SIG-M5 treated with dmso at 0.1 percent for 504 hours (cell line): ENCODE data around the gene CNNM1.

ENCODE experiments used
- DNase-seq: peaks from one replicate; lab custom pipeline; 2025; ENCODE audit not compliant: unreplicated experiment; lab: John Stamatoyannopoulos, UW

The CNNM1 gene

DNA sequence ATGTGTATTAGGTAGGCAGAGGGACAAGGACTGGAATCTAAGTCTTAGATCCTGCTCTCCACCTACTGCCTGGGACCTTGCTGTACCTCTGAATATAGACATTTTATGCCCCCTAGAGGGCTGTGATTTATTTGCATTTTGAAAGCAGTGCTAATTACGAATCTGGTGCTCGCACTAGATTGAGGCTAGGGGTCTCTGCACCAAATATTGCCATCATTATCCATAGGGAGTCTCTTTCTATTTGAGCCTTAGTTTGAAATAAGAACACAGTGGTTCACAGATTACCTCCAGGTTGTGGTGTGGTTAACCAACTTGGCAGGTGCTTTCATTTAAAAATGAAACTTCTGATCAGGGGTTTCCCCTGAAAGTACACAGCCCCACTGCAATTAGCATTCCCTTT is 41.8 kb downstream of the CNNM1 start:
- peak; percentile 11 for DNase-seq

DNA sequence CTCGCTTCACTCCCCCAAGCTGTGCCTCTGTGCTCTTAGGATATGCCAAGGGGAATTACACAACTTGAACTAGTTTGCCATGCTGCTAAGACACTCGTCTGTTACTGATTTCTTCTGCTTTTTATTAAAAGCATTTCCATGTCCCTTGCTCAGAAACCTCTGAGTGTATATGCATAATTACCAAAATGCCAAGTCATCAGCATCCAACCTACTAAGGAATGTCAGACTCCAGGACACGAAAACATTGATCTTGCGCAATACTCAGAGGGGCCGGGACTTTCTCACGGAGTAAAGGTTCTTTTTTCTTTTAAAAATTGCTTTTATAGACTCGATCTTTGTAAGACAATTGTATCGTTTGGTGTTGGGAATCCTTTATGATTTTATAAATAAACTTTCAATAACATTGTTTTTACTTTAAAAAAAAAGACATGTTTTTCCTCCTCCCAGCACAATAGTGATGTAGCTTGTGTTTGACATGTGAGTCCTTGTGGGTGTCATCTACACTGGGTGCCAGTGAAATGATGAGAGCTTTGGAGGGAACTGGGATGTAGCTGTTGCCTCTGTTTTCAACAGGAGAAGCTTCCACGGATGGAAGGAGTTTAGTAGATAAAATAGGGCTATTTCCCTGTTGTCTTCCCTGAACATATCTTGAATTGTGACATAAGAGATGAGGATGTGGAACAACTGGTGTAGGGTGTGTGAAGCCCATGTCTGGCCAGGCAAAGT is 43.6 kb downstream of the CNNM1 start:
- no peak for DNase-seq

DNA sequence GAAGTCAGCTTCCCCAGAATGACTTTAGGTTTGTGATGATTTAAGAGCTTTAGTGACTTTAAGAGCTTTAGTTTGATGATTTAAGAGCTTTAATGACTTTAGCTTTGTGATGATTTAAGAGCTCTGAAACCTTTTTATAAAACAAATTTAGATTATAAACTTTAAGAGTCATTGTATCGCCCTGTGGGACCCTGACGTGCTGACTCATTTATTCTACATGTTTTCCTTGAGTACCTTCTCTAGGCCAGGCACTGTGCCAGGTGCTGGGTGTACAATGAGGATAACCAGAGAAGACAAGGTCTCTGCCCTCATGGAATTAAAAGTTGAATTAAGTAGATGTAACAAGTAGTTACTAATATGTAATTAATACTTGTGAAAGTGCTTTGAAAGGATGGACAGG is 45.4 kb downstream of the CNNM1 start:
- DNase-seq = no peak

DNA sequence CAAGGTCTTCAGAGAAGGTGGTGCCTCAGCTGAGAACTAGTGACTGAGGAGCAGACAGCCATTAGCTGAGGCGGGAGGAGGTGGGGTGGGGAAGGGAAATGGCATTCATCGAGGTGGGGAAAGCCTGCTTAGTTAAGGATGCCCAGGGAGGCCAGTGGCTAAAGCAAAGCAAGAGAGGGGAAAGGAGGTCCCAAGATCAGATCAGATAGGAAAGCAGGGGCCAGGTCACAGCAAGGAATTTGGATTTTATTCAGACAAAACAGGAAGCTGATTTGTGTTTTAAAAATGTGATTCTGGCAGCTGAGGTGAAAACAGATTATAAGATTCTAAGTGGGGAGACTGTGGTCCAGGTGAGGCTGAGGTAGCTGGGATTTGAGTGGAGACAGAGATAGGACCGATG is 45.8 kb downstream of the CNNM1 start:
- DNase-seq = no peak

DNA sequence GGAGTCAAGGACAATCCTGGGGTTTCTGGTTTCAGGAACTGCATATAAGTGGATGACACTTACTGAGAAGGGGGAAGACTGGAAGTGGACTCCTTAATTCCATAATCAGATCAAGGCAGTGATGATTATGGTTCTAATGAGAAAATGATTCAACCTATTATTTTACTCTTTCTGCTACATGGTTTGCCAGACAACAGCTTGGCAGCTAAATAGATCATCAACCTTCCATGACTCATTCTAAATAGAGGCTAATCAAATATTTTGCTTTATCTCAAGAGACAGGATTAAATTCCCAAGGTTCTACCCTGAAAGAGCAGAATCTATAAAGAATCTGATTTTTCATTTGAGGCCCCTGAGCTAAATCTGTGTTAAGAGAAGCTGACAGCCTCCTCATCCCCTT is 46.3 kb downstream of the CNNM1 start:
- DNase-seq = no peak

DNA sequence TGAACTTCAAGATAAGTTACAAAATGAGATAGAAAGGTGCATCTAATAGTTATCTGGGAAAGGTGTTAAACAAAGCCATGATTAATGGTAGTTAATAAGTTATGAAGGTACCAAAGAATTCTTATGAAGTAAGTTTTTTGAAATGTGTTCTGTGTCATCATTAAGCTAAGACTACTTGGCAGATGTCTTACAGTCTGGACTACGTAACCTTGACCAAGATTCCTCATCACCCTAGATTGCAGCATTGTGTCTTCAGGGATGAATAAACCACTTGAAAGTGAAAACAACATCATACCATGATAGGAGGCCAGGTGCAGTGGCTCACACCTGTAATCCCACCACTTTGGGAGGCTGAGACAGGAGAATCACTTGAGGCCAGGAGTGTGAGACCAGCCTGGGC is 53.0 kb downstream of the CNNM1 start:
- no peak for DNase-seq

DNA sequence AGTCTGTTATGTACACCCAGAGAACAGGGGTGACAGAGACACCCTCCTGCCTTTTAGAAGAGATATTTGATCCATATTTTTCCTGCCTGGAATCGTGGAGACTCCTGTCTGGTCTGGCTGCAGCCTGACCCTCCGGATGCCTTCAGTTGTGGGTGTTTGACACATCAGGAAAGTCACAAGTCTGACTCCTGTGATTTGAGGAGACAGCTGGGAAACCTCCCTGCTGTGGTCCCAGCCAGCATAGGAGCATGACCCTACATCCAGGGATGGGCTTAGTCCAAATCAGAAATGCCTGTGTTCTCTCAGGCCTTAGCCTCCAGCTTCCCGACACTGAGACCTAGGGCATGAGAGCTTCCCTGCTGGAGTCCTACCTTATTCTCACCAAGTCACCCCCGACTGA is 57.9 kb downstream of the CNNM1 start:
- DNase-seq = no peak

DNA sequence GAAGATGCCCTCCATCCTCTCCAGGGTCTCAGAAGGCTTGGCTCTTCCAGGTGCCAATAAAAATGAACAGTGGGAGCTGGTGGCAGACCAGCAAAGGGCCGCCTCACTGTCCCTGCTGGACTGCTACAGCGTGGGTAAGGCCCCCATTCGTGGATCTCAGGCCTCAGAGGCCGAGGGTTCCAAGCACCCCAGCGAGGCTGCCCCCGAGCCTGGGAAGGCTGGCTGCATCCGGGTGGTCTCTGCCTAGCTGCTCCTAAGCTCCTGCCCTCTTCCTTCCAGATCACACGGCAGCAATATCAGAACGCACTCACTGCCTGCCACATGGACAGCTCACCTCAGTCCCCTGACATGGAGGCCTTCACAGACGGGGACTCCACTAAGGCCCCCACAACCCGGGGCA is 58.4 kb downstream of the CNNM1 start:
- DNase-seq = no peak

DNA sequence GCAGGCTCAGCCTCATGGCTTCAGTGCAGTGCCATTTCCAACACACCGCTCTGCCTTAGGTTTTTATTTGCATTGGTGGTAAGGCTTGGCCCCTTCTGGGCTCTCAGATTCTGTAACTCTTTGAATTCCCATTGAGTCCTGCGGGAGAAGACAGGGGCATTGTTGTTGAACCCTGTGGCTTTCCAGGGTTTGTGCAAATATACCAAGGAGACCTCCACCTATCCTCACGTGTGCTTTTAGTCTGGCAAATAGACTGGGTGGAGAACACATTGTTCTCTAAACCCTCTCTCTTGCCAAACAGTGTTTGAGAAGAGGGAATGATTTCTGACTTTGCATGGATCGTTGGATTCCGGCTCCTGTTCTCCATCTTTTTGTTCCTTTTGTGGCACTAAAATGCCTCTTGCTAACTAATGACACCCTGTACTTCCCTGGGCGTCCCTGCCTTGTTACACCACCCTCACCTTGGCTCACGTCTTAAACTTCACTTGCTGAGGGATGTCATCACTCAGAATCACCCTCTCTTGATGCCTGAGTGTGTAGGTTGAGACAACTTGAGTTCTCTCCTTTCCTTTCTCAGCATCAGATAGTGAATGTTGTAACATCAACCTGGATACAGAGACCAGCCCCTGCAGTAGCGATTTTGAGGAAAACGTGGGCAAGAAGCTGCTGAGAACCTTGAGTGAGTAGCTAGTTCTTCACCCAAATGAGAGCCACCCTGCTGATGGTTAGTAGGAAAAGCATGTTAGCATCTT is 60.7 kb downstream of the CNNM1 start:
- DNase-seq = no peak

DNA sequence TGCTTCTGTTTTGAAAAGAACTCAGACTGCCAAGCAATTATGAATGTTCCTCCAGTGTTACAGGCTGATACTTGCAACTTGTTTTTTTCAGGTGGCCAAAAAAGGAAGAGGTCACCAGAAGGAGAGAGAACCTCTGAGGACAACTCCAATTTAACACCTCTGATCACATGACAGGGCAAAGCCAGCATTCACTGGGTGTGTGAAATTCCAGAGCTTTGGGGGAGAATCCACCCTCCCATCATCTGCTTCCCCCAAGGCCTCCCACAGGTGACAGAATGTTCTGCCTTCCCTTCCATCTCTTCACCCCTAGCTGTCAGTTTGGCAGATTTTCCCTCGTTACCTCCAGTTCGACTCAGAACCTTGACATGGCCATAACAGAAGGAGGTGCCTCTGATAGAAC is 62.2 kb downstream of the CNNM1 start:
- no peak for DNase-seq

DNA sequence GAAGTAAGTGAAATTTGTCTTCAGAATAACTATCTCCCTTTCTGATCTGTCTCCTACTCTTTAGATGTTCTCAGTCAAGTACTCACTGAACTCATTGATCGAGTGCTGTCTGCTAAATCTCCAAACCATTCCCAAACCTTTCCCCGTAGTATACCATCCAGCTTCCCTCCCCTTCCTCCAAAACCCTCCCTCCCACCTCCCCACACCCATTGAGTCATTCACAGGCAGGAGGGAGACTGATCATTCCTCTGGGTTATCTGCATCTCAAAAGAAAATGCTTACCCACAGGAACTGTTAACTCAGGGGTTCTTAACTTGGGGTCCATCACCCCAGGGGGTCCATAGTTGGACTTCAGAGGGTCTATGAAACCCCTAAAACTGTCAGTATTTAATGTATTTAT is 63.9 kb downstream of the CNNM1 start:
- no peak for DNase-seq

DNA sequence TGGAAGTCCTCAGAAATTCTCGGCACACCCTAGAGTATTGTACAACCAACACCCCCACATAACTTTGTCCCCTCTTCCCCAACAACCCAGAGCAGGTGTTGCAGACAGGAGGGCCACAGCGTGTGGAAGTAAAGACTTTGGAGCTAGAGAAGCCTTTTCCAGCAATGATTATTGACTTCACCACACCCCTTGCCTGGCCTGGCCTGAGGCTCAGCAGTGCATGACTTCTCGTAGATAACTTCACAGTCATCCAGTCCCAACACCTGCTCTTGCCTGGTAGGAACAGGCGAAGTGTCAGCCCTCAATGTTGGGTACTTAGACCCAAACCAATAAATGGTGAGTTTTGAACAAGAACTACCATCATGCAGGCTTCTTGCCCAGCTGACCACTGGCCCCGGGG is 64.5 kb downstream of the CNNM1 start:
- DNase-seq = no peak

DNA sequence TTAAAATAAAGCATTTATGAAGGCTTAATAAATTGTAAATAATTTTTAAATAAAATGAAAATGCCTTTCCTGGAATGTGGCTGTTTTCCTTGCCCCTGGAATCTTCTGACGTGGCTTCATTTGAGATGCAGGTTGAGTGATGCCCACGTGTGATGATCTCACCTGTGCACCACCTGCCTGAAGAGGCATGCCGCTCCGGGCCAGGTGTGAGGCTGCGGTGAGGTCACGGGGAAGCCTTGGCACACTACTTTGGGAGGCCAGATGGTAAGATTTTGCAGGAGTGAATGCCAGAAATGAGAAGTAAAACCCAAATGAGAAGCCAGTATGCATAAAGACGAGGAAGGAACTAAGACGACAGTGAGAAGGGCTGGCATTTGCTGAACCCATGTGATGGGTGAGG is 65.1 kb downstream of the CNNM1 start:
- DNase-seq = no peak

DNA sequence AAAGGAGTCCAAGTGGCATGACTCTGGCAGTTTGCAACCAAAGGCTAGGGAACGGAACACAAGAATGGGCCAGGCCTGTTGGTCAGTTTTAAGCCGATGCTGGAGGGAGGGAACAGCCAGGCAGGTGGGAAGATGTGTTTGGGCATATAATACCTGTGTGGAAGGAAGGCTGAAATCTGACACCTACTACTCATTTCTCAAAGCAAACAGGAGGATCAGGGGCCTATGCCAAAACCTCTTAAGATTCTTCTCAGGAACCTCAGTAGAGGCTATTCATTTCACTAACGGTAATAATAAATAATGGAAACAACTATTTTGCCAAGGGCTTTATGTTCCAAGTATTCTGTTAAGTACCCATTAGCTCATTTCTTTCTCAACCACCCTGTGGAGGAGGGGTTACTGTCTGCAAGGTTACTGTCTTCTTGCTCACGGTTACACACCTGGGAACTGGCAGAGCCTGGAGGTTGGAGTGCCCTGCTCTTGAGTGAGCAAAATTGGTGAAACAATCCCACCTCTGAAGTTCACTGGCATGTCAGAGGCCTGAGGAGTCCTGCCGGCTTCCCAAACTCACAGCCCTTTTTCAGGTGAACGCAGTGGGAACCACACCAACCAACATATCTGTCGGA is 65.7 kb downstream of the CNNM1 start:
- DNase-seq = no peak

DNA sequence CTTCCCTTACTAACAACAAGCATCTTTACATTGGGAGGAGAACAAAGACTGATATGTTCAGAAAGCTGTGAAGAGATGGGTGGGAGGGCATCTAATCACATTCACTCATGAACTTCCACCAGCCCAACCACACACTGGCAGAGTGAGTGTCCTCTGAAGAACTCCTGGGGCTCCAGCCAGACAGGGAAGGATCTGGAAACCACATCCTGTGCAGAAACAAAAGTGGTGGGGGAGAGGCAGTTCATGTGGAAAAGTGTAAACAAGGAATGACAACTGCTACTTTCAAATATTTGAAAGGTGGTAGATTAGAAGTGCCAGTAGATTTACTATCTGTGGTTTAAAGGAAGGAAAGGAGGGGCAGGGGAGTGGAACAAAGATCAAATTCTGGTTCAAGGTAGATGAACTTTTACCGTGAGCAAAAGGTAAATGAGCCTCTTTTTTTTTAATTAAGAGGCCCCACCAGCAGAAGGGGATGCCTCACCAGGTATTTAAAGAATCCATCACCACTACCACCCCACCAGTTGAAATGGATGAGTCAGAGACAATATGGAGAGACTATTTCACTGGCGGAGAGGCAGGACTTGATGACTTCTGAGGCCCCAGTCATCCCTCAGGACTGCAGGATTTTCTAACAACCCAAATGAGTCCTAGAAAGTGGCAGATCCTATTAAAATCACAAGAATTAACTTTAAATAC is 66.7 kb downstream of the CNNM1 start:
- no peak for DNase-seq

DNA sequence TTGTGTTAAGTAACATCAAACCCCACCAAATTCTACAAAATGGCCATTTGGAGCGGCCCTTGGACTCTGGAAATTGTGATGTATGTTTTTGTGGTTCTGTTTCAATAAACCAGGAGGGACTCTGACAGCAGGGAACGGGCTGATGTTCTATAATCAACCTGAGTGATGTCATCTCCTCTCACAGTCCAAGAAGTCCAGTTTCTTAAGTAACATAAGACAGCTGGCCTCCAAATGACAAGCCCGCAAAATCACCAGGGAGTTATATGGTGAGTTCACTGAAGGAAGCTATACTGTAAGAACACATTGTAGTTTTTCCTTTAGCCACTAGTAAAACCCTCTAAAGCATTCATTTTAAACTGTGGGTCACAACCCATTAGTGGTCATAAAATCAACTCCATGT is 67.3 kb downstream of the CNNM1 start:
- no peak for DNase-seq

DNA sequence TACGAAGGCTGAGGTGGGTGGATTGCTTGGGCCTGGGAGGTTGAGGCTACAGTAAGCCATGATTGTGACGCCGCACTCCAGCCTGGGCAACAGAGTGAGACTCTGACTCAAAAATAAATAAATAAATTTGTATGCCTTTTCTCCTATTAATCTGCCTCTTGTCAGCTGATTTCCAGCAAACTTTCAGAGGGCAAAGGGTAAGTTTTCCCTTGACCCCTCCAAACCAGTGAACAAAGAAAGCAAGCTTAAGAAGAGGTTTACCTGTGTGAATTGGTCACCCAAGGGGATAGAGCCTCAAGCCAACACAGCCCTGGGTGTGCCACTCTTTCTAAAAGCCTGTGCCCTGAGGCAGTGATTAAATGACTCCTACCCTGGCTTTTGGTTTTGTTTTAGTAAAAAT is 70.5 kb downstream of the CNNM1 start:
- no peak for DNase-seq

DNA sequence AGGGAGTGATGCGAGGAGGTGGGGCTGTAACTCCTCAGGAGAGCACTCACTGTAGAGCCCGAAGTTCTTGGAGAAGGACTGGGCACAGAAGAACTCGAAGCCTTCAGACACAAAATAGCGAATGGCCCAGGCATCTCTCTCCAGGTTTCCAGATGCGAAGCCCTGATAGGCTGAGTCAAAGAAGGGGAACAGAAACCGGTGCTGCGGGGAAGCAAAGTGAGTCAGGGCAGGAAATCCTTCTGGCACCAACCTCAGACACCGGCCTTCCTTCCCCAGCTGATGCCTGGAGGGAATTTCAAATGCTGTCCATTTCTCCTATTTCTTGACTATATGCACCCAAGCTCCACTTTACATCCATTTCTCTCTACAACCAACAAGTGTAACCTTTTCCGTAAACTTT is 74.5 kb downstream of the CNNM1 start:
- peak; percentile 25 for DNase-seq

DNA sequence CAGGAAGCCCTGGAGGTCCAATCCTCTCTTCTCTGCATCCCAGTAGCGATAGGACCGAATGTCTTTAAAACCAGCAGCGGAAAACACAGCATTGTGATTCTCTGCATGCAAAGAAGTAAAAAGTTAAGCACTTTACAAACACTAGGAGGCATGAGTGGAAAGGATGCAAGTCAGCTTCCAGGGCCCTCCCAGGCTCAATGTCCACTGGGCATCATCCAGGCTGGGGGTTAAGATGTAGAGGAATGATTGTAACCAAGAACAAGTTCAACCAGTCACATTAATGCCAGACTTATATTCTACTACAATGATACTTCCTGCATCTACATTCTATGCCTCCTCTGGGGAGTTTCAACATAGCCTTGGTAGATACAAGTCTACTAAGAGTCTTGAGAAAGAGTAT is 77.0 kb downstream of the CNNM1 start:
- DNase-seq = peak; percentile 15

DNA sequence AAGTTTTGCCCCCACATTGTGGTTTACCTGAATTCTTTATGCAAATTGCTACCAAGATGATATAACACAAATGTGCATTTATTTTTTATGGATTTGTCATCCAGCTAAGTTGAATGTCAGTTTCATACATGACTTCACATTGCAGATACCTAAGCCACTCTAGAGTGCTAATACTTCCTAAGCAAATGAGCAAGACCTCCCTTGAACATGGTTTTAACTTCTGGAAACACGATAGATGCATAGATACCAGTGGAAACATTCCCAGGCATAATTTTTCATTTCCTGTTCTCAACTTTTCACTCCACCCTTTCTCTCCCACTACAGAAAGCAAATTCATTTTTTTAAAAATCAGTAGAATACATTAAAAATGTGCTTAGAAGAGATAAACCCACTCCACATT is 81.0 kb downstream of the CNNM1 start:
- DNase-seq = no peak

DNA sequence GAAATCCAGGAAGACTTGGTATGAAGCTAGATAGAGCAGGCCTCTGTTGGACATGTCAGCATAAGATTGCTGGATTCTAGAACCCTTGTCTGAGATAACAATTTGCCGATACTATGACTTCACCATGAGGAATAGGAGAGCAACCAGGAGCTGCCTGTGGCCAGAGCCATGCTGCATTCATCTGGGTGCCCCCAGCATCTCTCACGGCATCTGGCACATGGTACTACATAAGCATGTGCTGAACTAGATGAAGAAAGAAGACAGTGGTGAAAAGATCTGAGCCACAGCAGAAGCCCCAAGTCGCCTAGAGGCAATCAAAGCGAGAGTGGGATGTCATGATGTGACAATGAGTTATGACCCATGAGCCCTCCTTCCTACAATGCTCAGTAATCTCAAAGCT is 81.7 kb downstream of the CNNM1 start:
- DNase-seq = no peak

DNA sequence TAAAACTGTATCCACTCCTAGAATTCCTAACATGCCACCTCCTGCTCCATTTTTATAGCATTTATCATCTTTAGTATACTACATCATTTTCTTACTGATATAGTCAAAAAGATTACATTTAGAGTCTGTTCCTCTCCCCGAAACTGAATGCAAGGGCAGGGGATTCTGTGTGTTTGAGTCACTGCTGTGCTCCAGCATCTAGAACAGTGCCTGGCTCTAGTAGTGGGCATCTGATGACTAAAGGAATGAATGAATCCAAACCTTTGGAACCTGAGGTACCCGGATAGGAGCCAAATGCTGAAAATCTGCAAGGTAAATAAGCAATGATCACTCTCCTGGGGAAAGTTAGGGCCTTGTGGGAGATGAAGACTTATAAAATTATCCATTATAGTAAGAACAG is 82.4 kb downstream of the CNNM1 start:
- DNase-seq = no peak
